ENCODE data around the gene RPRD1A.
"Not testable (repeated sequence)": the region's sequence is repeated elsewhere in the genome, so short reads cannot be mapped to it uniquely, and the experiment has no call there.

Gene RPRD1A

GRCh38 chr18:36075862-36076587 lies 8.7 kb upstream of the RPRD1A start:
- no peak for DNase-seq

- no peak for DNase-seq
Measured at GRCh38 chr18:36074435-36074834, 7.1 kb upstream of the RPRD1A start.

GRCh38 chr18:36073676-36074075 lies 6.3 kb upstream of the RPRD1A start:
- no peak for DNase-seq

GRCh38 chr18:36072406-36072805 lies 5.0 kb upstream of the RPRD1A start:
- not testable (repeated sequence) for DNase-seq

- DNase-seq: no peak
Measured at GRCh38 chr18:36066686-36067054, 689 bp downstream of the RPRD1A start.

- no peak for DNase-seq
Measured at GRCh38 chr18:36066001-36066400, 1.4 kb downstream of the RPRD1A start.

- DNase-seq: not testable (repeated sequence)
Measured at GRCh38 chr18:36064809-36065079, 2.6 kb downstream of the RPRD1A start.

- DNase-seq: no peak
Measured at GRCh38 chr18:36064027-36064808, 3.1 kb downstream of the RPRD1A start.

- DNase-seq: no peak
Measured at GRCh38 chr18:36058674-36059073, 8.7 kb downstream of the RPRD1A start.

GRCh38 chr18:36051760-36052159 lies 15.6 kb downstream of the RPRD1A start:
- no peak for DNase-seq

GRCh38 chr18:36050479-36050878 lies 16.9 kb downstream of the RPRD1A start:
- no peak for DNase-seq

- no peak for DNase-seq
Measured at GRCh38 chr18:36047521-36047920, 19.8 kb downstream of the RPRD1A start.

GRCh38 chr18:36046898-36047297 lies 20.5 kb downstream of the RPRD1A start:
- no peak for DNase-seq

GRCh38 chr18:36045241-36045991 lies 21.9 kb downstream of the RPRD1A start:
- no peak for DNase-seq

- no peak for DNase-seq
Measured at GRCh38 chr18:36043153-36043552, 24.2 kb downstream of the RPRD1A start.

- no peak for DNase-seq
Measured at GRCh38 chr18:36041146-36041545, 26.2 kb downstream of the RPRD1A start.

GRCh38 chr18:36038102-36038663 lies 29.2 kb downstream of the RPRD1A start:
- no peak for DNase-seq

- DNase-seq: no peak
Measured at GRCh38 chr18:36035253-36035652, 32.1 kb downstream of the RPRD1A start.

- no peak for DNase-seq
Measured at GRCh38 chr18:36034299-36034895, 33.0 kb downstream of the RPRD1A start.

GRCh38 chr18:36031903-36032302 lies 35.5 kb downstream of the RPRD1A start:
- no peak for DNase-seq

GRCh38 chr18:36031407-36031806 lies 36.0 kb downstream of the RPRD1A start:
- no peak for DNase-seq

- no peak for DNase-seq
Measured at GRCh38 chr18:36028859-36029258, 38.5 kb downstream of the RPRD1A start.

- no peak for DNase-seq
Measured at GRCh38 chr18:36025025-36025424, 42.3 kb downstream of the RPRD1A start.
